Adrenal gland (tissue), 12 donors: Measurements from ENCODE around the gene RELT. TPM values are rescaled to one million over a fixed set of nuclear protein-coding genes. Genes with fewer than 3 reads are reported as not detected.
A peak's percentile ranks its signal among the peaks of the same experiment; 100 is the strongest.

Experiments
- DNase-seq, 7 donors: peaks; one replicate each; pipeline ENCODE4 v3.0.0-alpha.2; 2019 to 2020
- H3K27ac ChIP-seq, 5 donors: fragments of 200-600 bp; sonication (generic) in 4 of 5; 1 replicate in 3 of 5; 2 replicates in 2 of 5; pipeline versions ENCODE4 v1.5.1 to v1.8.0; 2016 to 2020; ENCODE audit warnings: mild to moderate bottlenecking in 1 of 5
- H3K27me3 ChIP-seq: fragments of 200-600 bp; 2 replicates; pipeline ENCODE4 v1.8.0; 2021
- H3K36me3 ChIP-seq, 2 donors: fragments of 200-600 bp; replicated peaks in 1 of 2; 1 replicate in 1 of 2; 2 replicates in 1 of 2; pipeline versions ENCODE4 v1.5.1 to v1.8.0; 2018 to 2022
- H3K4me1 ChIP-seq, 2 donors: fragments of 200-600 bp; replicated peaks in 1 of 2; 1 replicate in 1 of 2; 2 replicates in 1 of 2; pipeline versions ENCODE4 v1.5.1 to v1.8.0; 2018 to 2021
- H3K4me3 ChIP-seq, 4 donors: fragments of 200-600 bp; sonication (generic) in 3 of 4; one replicate each; pipeline ENCODE4 v1.5.1; 2016 to 2018
- H3K9me3 ChIP-seq, 3 donors: fragments of 200-600 bp; sonication (generic) in 1 of 3; replicated peaks in 1 of 3; 1 replicate in 2 of 3; 2 replicates in 1 of 3; pipeline versions ENCODE4 v1.5.1 to v1.8.0; 2016 to 2021
- POLR2A ChIP-seq, 2 donors: fragments of 450-650 bp; IDR thresholded peaks; one replicate each; pipeline ENCODE4 v1.6.1; 2017; ENCODE audit warnings: antibody characterized with exemption in 2 of 2, mild to moderate bottlenecking in 2 of 2, moderate library complexity in 1 of 2
- whole genome bisulfite sequencing, 4 donors: extraction: QIAGEN DNeasy Blood & Tissue Kit in 2 of 4; methylation state at CpG; one replicate each; pipeline versions ENCODE4 v1.1.5 to v1.1.7; 2013 to 2017; 5-methylcytosine and 5-hydroxymethylcytosine counted together
- intact Hi-C, 2 donors: fragments of 100-400 bp; cut with DNase I; formaldehyde crosslinking; loops; one replicate each; pipeline versions ENCODE4 v1.14.1 to v1.15.0; 2022 to 2023
- polyA plus RNA-seq, 3 donors: library from polyadenylated mRNA; stranded (reverse); fragments of 200-250 nt in 2 of 3; fragments of 350-450 nt in 1 of 3; fragmentation: Illumina TruSeq in 1 of 3; extraction: RNeasy Lipid Tissue Mini Kit (QIAGEN cat#74804) in 1 of 3; gene quantifications; one replicate each; pipeline ENCODE4 v1.2.3, GENCODE V29; 2013 to 2014
- total RNA-seq, 9 donors: library from RNA; depleted of rRNA in 4 of 9; stranded (reverse); fragments of >200 nt in 4 of 9; fragments of 120-200 nt in 1 of 9; fragmentation: NEBNext Ultra II Directional in 1 of 9; extraction: Animal tissue kit (Norgen Biotek cat#: 25700) in 1 of 9; gene quantifications; one replicate each; pipeline versions ENCODE4 v1.1.0 to v1.2.4, GENCODE V29; 2013 to 2023
- TF ChIP-seq, protein P1 (sequence below), 6 experiments: fragments of 450-650 bp in 4 of 6; fragments of 200-600 bp in 2 of 6; sonication (generic) in 1 of 6; IDR thresholded peaks; 1 replicate in 5 of 6; 2 replicates in 1 of 6; pipeline versions ENCODE4 v1.5.1 to v1.8.0; 2016 to 2021; ENCODE audit warnings: antibody characterized with exemption in 6 of 6, mild to moderate bottlenecking in 2 of 6, moderate library complexity in 1 of 6
- donor health status: healthy with polysubstance abuse.
- donor health status: Bipolar disorder and iron deficiency.
- donor health status: DM: yes; HTN: yes; CAD: no.
- donor health status: DM: no; HTN: no; CAD: no.
- donor health status: DM: no; HTN: no; CAD: no.
- donor health status: DM: yes; HTN: yes; CAD: no.

RELT gene
- total and polyA plus RNA-seq, 12 donors: 0.73 to 8.7 (median 5.2) TPM

DNA sequence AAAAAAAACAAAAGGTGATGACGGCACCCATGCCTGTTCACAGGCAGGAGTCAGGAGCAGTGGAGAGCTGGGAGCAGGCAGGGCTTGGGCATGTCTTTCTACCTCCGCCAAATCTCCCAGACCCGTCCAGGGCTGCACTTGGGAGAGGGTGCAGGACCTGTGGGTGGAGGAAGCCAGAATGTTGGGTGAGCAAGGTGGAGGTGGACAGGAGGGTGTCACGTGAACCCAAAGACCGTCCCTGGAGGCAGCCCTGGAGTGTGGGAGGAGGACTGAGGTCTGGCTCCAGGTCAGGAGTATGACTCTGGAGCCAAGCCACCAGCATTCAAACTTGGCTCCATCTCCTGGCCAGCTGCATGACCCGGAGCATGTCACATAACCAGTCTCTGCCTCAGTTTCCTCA lies 26.6 kb upstream of the RELT start:
- Histone ChIP-seq H3K27me3 (no peaks in the 10 kb centered on the region), H3K27ac (no peak overlapping the region), H3K4me1 (peaks cover 0 to 6% of the 10 kb centered on the region in 2 donors), H3K9me3 (no peaks in the 10 kb centered on the region), H3K36me3 (no peaks in the 10 kb centered on the region), H3K4me3 (no peak overlapping the region)
- intact Hi-C loops: loop anchor here (2.0 to 10.0 kb wide), 3 partner anchors 43 to 305 kb away; no protein-coding TSS in a partner anchor
- TF ChIP-seq, protein P1, sequence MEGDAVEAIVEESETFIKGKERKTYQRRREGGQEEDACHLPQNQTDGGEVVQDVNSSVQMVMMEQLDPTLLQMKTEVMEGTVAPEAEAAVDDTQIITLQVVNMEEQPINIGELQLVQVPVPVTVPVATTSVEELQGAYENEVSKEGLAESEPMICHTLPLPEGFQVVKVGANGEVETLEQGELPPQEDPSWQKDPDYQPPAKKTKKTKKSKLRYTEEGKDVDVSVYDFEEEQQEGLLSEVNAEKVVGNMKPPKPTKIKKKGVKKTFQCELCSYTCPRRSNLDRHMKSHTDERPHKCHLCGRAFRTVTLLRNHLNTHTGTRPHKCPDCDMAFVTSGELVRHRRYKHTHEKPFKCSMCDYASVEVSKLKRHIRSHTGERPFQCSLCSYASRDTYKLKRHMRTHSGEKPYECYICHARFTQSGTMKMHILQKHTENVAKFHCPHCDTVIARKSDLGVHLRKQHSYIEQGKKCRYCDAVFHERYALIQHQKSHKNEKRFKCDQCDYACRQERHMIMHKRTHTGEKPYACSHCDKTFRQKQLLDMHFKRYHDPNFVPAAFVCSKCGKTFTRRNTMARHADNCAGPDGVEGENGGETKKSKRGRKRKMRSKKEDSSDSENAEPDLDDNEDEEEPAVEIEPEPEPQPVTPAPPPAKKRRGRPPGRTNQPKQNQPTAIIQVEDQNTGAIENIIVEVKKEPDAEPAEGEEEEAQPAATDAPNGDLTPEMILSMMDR (IDR thresholded peaks at IDR 0.05): no peak
- TF ChIP-seq POLR2A (IDR thresholded peaks at IDR 0.05): no peak
- no peak for DNase-seq
- WGBS, 4 donors: 61 to 74% (median 69%) methylated on average over 6 of the region's 6 CpGs

DNA sequence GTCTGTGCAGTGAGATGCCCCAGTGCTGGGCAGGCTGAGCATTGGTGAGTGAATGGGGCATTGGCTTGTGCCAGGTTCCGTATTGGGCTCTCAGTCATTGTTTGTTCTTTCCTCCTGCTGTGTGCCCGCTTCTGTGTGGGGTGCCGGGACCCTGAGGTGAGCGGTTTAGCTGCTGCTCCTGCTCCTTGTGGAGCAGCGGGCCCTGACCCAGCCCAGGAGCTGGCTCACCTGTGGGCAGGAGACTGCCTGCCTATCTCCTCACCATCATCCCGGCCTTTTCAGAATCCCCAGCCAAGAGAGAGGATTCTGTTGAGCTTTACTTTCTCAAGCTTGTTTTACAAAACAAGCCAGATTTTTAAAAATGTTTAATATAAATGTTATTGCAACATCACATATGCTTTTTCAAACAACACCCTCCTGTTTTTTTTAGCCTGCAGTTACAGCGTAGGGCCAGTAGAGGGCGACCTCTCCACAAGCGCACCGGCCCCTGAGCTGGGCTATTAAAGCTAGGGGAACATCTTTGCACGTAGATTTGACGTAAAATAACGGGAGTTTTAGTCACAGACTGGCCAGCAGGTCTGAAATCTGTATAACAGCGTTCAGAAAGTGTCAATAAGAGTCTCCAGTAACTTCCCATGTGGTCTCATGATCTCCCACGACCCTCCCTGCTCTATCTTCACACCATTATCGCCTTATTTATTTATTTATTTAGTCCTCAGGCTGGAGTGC lies 25.1 kb upstream of the RELT start:
- H3K36me3 ChIP-seq: peaks cover 0 to 3% of the 10 kb centered on the region in 2 donors
- H3K4me1 ChIP-seq: no peaks in the 10 kb centered on the region
- no peaks in the 10 kb centered on the region for H3K9me3 ChIP-seq
- peak in 6 of 7 donors; percentile 50 to 88 (median 66) for DNase-seq
- TF ChIP-seq, protein P1 (IDR thresholded peaks at IDR 0.05): peak; percentile 90 to 99 (median 94)
- no peak for TF ChIP-seq POLR2A (IDR thresholded peaks at IDR 0.05)
- no peaks in the 10 kb centered on the region for H3K27me3 ChIP-seq
- H3K4me3 ChIP-seq: no peak overlapping the region
- H3K27ac ChIP-seq: peak overlapping the region in 1 of 5 donors; percentile 14
- intact Hi-C loops: loop anchor here (2.0 to 5.0 kb wide), 2 partner anchors 41 to 44 kb away; no protein-coding TSS in a partner anchor
- WGBS, 4 donors: 15 to 26% (median 21%) methylated on average over 12 to 16 of the region's 16 CpGs

DNA sequence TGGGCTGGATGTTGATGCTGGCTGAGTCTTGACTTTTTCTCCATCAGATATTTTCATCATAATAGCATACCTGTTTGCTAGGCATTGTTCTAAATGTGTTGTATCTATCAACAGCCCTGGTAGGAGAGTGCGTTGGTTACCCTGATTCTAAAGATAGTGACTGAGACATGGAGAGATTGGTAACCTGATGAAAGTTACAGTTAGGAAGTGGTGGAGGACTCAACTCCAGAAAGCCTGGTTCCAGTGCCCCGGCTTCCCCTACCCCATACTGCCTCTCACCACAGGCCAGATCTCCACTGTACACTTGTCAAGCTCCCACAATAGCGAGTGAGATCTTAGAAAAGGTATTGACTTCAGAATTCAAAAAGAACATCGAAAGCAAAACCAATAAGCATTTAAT lies 22.8 kb upstream of the RELT start:
- Histone ChIP-seq H3K9me3 (no peaks in the 10 kb centered on the region), H3K4me1 (no peaks in the 10 kb centered on the region), H3K27ac (no peak overlapping the region), H3K36me3 (peaks cover 0 to 14% of the 10 kb centered on the region in 2 donors), H3K4me3 (no peak overlapping the region), H3K27me3 (no peaks in the 10 kb centered on the region)
- DNase-seq: no peak
- TF ChIP-seq, protein P1 (IDR thresholded peaks at IDR 0.05): no peak
- no peak for TF ChIP-seq POLR2A (IDR thresholded peaks at IDR 0.05)
- WGBS, 4 donors: 79 to 89% (median 83%) methylated on average over 4 of the region's 4 CpGs
- intact Hi-C loops: loop anchor here in 1 of 2 donors (5.0 kb wide), 1 partner anchor 39 kb away; no protein-coding TSS in a partner anchor

DNA sequence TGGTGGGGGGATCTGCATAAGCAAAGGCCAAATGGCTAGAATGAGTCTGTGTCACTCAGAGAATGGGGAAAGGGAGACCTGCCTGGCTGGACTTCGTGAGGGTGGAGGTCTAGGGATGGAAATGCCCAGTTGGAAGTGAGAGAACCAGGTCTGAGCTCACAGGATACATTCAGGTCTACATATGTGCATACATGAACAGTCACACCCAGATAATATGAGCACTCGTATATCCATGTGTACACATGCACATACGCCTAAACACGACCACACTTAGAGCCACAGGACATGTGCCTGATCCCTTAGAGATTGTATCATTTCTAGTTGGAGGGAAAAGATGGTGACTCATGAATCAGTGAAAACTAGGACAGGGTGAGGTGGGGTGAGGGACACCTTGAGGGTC lies 21.1 kb upstream of the RELT start:
- Histone ChIP-seq H3K27ac (no peak overlapping the region), H3K27me3 (no peaks in the 10 kb centered on the region), H3K36me3 (peaks cover 0 to 18% of the 10 kb centered on the region in 2 donors), H3K4me3 (no peak overlapping the region), H3K9me3 (no peaks in the 10 kb centered on the region), H3K4me1 (no peaks in the 10 kb centered on the region)
- 84 to 89% (median 88%) methylated on average over 4 of the region's 4 CpGs for WGBS, 4 donors
- DNase-seq: no peak
- TF ChIP-seq, protein P1 (IDR thresholded peaks at IDR 0.05): no peak
- TF ChIP-seq POLR2A (IDR thresholded peaks at IDR 0.05): no peak
- intact Hi-C loops: no loop called here
